ENCODE data around the gene HES2. TPM values are rescaled to one million over a fixed set of nuclear protein-coding genes. Genes with fewer than 3 reads are reported as not detected.
A peak's percentile ranks its signal among the peaks of the same experiment; 100 is the strongest.

Gene HES2
- total RNA-seq, 2 donors from 2014 or later = not detected

DNA sequence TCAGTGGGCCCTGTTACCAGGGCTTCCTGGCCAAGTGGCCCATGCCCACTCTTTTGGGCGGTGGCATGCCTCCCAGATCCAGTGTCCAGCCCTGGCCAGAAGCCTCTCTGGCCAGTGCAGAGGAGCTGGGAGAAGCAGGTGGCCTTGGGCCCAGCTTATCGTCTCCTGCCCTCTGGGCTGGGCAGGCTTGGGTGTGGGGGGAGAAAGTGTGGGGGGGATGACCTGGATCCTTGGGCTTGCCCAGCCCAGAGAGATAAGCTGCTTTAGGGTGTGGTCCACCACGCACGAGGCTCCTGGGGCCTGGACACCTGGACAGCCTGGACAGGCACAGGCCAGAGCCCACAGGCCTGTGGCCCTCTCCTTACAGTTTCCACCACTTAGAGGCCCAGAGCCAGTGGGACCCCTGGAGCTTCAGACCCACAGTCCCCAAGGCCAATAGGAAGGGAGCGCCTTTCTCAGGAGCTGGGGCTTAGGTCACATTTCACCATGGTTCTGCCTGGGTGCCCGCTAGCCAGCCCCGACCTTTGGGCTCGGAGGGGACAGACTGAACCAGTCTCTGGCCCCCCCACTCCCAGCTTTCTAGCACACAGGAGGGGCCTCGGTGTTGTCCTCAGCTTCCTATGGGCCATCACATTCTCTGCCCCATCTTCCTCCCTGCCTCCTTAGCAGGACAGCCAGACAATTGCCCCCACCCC is 6.7 kb upstream of the HES2 start:
- H3K9me3 Mint-ChIP-seq = no peaks in the 10 kb centered on the region
- no peak overlapping the region for H3K9ac ChIP-seq (ENCODE audit: extremely low read depth, low read length, poor library complexity, severe bottlenecking)
- no peaks in the 10 kb centered on the region for H3K9me3 ChIP-seq (ENCODE audit: control insufficient read depth, low read length)
- TF ChIP-seq, protein P1, sequence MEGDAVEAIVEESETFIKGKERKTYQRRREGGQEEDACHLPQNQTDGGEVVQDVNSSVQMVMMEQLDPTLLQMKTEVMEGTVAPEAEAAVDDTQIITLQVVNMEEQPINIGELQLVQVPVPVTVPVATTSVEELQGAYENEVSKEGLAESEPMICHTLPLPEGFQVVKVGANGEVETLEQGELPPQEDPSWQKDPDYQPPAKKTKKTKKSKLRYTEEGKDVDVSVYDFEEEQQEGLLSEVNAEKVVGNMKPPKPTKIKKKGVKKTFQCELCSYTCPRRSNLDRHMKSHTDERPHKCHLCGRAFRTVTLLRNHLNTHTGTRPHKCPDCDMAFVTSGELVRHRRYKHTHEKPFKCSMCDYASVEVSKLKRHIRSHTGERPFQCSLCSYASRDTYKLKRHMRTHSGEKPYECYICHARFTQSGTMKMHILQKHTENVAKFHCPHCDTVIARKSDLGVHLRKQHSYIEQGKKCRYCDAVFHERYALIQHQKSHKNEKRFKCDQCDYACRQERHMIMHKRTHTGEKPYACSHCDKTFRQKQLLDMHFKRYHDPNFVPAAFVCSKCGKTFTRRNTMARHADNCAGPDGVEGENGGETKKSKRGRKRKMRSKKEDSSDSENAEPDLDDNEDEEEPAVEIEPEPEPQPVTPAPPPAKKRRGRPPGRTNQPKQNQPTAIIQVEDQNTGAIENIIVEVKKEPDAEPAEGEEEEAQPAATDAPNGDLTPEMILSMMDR (conservative IDR thresholded peaks at IDR 0.05) = no peak
- WGBS, 2 experiments (ENCODE audit: insufficient coverage in 1 of 2, insufficient read length in 1 of 2) = 94 to 100% methylated on average over 5 to 9 of the region's 9 CpGs
- H3K27ac Mint-ChIP-seq = no peak overlapping the region
- DNase-seq = no peak
- H3K36me3 Mint-ChIP-seq (ENCODE audit: low read depth) = no peaks in the 10 kb centered on the region
- H3K27me3 ChIP-seq (ENCODE audit: control insufficient read depth, insufficient read depth, low read length, poor library complexity, severe bottlenecking) = peaks cover 80% of the 10 kb centered on the region
- no peak overlapping the region for H3K27ac ChIP-seq (ENCODE audit: low read depth, low read length)
- H3K27me3 Mint-ChIP-seq (ENCODE audit: insufficient read depth) = peaks cover 76% of the 10 kb centered on the region
- H3K4me3 Mint-ChIP-seq = no peak overlapping the region
- H3K4me1 ChIP-seq (ENCODE audit: control insufficient read depth, insufficient read depth, low read length) = no peaks in the 10 kb centered on the region
- H3K4me3 ChIP-seq (ENCODE audit: low read length) = no peak overlapping the region
- H3K4me1 Mint-ChIP-seq = peaks cover 6% of the 10 kb centered on the region
- no peaks in the 10 kb centered on the region for H3K36me3 ChIP-seq (ENCODE audit: control insufficient read depth, insufficient read depth, low read length)

DNA sequence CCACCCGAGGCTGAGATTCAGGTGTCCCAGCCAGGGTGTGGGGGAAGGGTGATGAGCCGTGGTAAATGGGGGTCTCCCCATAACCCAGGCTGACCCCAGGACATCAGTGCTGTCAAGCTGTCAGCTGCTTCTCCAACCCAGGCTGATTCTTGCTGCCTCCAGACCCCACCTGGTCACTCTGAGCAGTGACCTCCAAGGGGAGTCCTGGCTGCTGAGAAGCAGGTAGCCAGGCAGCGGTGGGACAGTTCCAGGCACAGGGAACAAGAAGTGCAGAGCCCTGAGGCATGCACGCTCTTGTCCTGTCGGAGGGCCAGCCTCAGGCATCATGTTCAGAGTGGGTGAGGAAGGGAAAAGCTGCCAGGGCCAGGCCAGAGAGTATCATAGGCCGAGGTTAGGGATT is 5.9 kb upstream of the HES2 start:
- Mint-ChIP-seq H3K4me1 (peaks cover 6% of the 10 kb centered on the region), H3K27me3 (ENCODE audit: insufficient read depth) (peaks cover 82% of the 10 kb centered on the region), H3K9me3 (no peaks in the 10 kb centered on the region), H3K4me3 (no peak overlapping the region), H3K36me3 (ENCODE audit: low read depth) (no peaks in the 10 kb centered on the region), H3K27ac (no peak overlapping the region)
- DNase-seq = no peak
- no peak overlapping the region for H3K4me3 ChIP-seq (ENCODE audit: low read length)
- no peak overlapping the region for H3K27ac ChIP-seq (ENCODE audit: low read depth, low read length)
- TF ChIP-seq, protein P1 (conservative IDR thresholded peaks at IDR 0.05) = no peak
- no peak overlapping the region for H3K9ac ChIP-seq (ENCODE audit: extremely low read depth, low read length, poor library complexity, severe bottlenecking)
- H3K9me3 ChIP-seq (ENCODE audit: control insufficient read depth, low read length) = no peaks in the 10 kb centered on the region
- H3K4me1 ChIP-seq (ENCODE audit: control insufficient read depth, insufficient read depth, low read length) = no peaks in the 10 kb centered on the region
- peaks cover 85% of the 10 kb centered on the region for H3K27me3 ChIP-seq (ENCODE audit: control insufficient read depth, insufficient read depth, low read length, poor library complexity, severe bottlenecking)
- 85 to 100% methylated on average over 4 to 6 of the region's 6 CpGs for WGBS, 2 experiments (ENCODE audit: insufficient coverage in 1 of 2, insufficient read length in 1 of 2)
- H3K36me3 ChIP-seq (ENCODE audit: control insufficient read depth, insufficient read depth, low read length) = no peaks in the 10 kb centered on the region

- H3K9me3 ChIP-seq (ENCODE audit: control insufficient read depth, low read length) = no peaks in the 10 kb centered on the region
- H3K9me3 Mint-ChIP-seq = no peaks in the 10 kb centered on the region
- peak; percentile 66 for DNase-seq
- H3K9ac ChIP-seq (ENCODE audit: extremely low read depth, low read length, poor library complexity, severe bottlenecking) = no peak within 1 kb of the TSS
- no peaks in the 10 kb centered on the region for H3K36me3 Mint-ChIP-seq (ENCODE audit: low read depth)
- no peak within 1 kb of the TSS for H3K27ac ChIP-seq (ENCODE audit: low read depth, low read length)
- WGBS, 2 experiments (ENCODE audit: insufficient coverage in 1 of 2, insufficient read length in 1 of 2) = 13 to 15% methylated on average over 29 to 99 of the region's 99 CpGs
- peaks cover 82% of the 10 kb centered on the region for H3K27me3 Mint-ChIP-seq (ENCODE audit: insufficient read depth)
- H3K36me3 ChIP-seq (ENCODE audit: control insufficient read depth, insufficient read depth, low read length) = no peaks in the 10 kb centered on the region
- peaks cover 85% of the 10 kb centered on the region for H3K27me3 ChIP-seq (ENCODE audit: control insufficient read depth, insufficient read depth, low read length, poor library complexity, severe bottlenecking)
- H3K27ac Mint-ChIP-seq = no peak within 1 kb of the TSS
- peaks cover 6% of the 10 kb centered on the region for H3K4me1 Mint-ChIP-seq
- H3K4me3 Mint-ChIP-seq = peak within 1 kb of the TSS; percentile 20
- peaks cover 4% of the 10 kb centered on the region for H3K4me1 ChIP-seq (ENCODE audit: control insufficient read depth, insufficient read depth, low read length)
- TF ChIP-seq, protein P1 (conservative IDR thresholded peaks at IDR 0.05) = no peak
- no peak within 1 kb of the TSS for H3K4me3 ChIP-seq (ENCODE audit: low read length)
Observed at GRCh38 chr1:6424619-6425593, 5.2 kb upstream of the HES2 start, which contains the start of gene ESPN. ESPN (plus strand) TSS chr1:6424776; CDS start chr1:6424956, 180 bp downstream.

Measured in endodermal cell (in vitro differentiated cells).